Activated T-cell treated with anti-CD3 and anti-CD28 coated beads for 1 hour (primary cell): Measurements from ENCODE around the gene TMEM248.
"Not testable (repeated sequence)": the region's sequence is repeated elsewhere in the genome, so short reads cannot be mapped to it uniquely, and the experiment has no call there.

Source experiments
- DNase-seq: peaks from one replicate; pipeline ENCODE4 v3.0.0-alpha.2; 2020; ENCODE audit warnings: low read depth

Gene TMEM248

GRCh38 chr7:66920769-66921395 is at the start of gene TMEM248:
Gene TMEM248 (plus strand): TSS chr7:66921225. CDS start chr7:66941866, 20,641 bp downstream.
- DNase-seq: peak; percentile 85

GRCh38 chr7:66873476-66873875 is 47.5 kb upstream of the TMEM248 start:
- no peak for DNase-seq

- DNase-seq: no peak
Observed at GRCh38 chr7:66877577-66878300, 43.3 kb upstream of the TMEM248 start.

GRCh38 chr7:66878301-66878685 is 42.7 kb upstream of the TMEM248 start:
- DNase-seq: not testable (repeated sequence)

- DNase-seq: no peak
Observed at GRCh38 chr7:66880053-66880452, 41.0 kb upstream of the TMEM248 start.

GRCh38 chr7:66880577-66880976 is 40.4 kb upstream of the TMEM248 start:
- DNase-seq: not testable (repeated sequence)

GRCh38 chr7:66883716-66884115 is 37.3 kb upstream of the TMEM248 start:
- no peak for DNase-seq

- not testable (repeated sequence) for DNase-seq
Observed at GRCh38 chr7:66884556-66884955, 36.5 kb upstream of the TMEM248 start.

GRCh38 chr7:66886152-66886551 is 34.9 kb upstream of the TMEM248 start:
- no peak for DNase-seq

GRCh38 chr7:66888223-66888622 is 32.8 kb upstream of the TMEM248 start:
- DNase-seq: not testable (repeated sequence)

GRCh38 chr7:66894463-66895080 is 26.5 kb upstream of the TMEM248 start:
- no peak for DNase-seq

GRCh38 chr7:66896441-66896840 is 24.6 kb upstream of the TMEM248 start:
- no peak for DNase-seq

- no peak for DNase-seq
Observed at GRCh38 chr7:66899552-66900280, 21.3 kb upstream of the TMEM248 start.

- no peak for DNase-seq
Observed at GRCh38 chr7:66901941-66902843, 18.8 kb upstream of the TMEM248 start.

- no peak for DNase-seq
Observed at GRCh38 chr7:66902844-66903180, 18.2 kb upstream of the TMEM248 start.

- no peak for DNase-seq
Observed at GRCh38 chr7:66903360-66904062, 17.5 kb upstream of the TMEM248 start.

- DNase-seq: no peak
Observed at GRCh38 chr7:66904063-66904593, 16.9 kb upstream of the TMEM248 start.

- no peak for DNase-seq
Observed at GRCh38 chr7:66905278-66905677, 15.7 kb upstream of the TMEM248 start.

- no peak for DNase-seq
Observed at GRCh38 chr7:66905689-66906088, 15.3 kb upstream of the TMEM248 start.

GRCh38 chr7:66907731-66908130 is 13.3 kb upstream of the TMEM248 start:
- DNase-seq: no peak

GRCh38 chr7:66908598-66908997 is 12.4 kb upstream of the TMEM248 start:
- not testable (repeated sequence) for DNase-seq
